Esophagus muscularis mucosa (tissue), 4 donors: ENCODE measurements around the gene TBC1D22A. TPM values are rescaled to one million over a fixed set of nuclear protein-coding genes. Genes with fewer than 3 reads are reported as not detected.
A peak's percentile ranks its signal among the peaks of the same experiment; 100 is the strongest.

Experiments
- DNase-seq: peaks from one replicate; pipeline ENCODE4 v3.0.0-alpha.2; 2017; ENCODE audit errors: extremely low spot score
- H3K27ac ChIP-seq, 4 donors: fragments of 200-600 bp; sonication (generic); replicated peaks in 1 of 4; 1 replicate in 3 of 4; 2 replicates in 1 of 4; pipeline ENCODE4 v1.5.1; 2016 to 2019; ENCODE audit warnings: mild to moderate bottlenecking in 1 of 4
- H3K27me3 ChIP-seq, 4 donors: fragments of 200-600 bp; sonication (generic); one replicate each; pipeline versions ENCODE4 v1.5.1 to v1.6.0; 2016 to 2019
- H3K36me3 ChIP-seq, 4 donors: fragments of 200-600 bp; sonication (generic); one replicate each; pipeline ENCODE4 v1.5.1; 2016 to 2019
- H3K4me1 ChIP-seq, 4 donors: fragments of 200-600 bp; sonication (generic); one replicate each; pipeline ENCODE4 v1.5.1; 2016 to 2019
- H3K4me3 ChIP-seq, 4 donors: fragments of 200-600 bp; sonication (generic); 1 replicate in 2 of 4; 2 replicates in 2 of 4; pipeline ENCODE4 v1.5.1; 2016 to 2019; ENCODE audit warnings: mild to moderate bottlenecking in 4 of 4, moderate library complexity in 1 of 4
- H3K9me3 ChIP-seq, 4 donors: fragments of 200-600 bp; sonication (generic); 1 replicate in 3 of 4; 2 replicates in 1 of 4; pipeline ENCODE4 v1.5.1; 2016 to 2019
- EP300 ChIP-seq: sonication (generic); formaldehyde crosslinking; IDR thresholded peaks from one replicate; pipeline ENCODE4 v1.6.1; 2017; ENCODE audit warnings: antibody characterized with exemption
- POLR2A ChIP-seq: fragments of 450-650 bp; IDR thresholded peaks from one replicate; pipeline ENCODE4 v1.6.1; 2017; ENCODE audit warnings: antibody characterized with exemption, moderate library complexity, mild to moderate bottlenecking, low read depth
- POLR2AphosphoS5 ChIP-seq, 2 donors: sonication (generic); formaldehyde crosslinking; IDR thresholded peaks; one replicate each; pipeline ENCODE4 v1.6.1; 2017; ENCODE audit warnings: antibody characterized with exemption in 2 of 2
- WGBS: methylation state at CpG from one replicate; pipeline ENCODE4 v1.1.5; 2018; 5-methylcytosine and 5-hydroxymethylcytosine counted together
- intact Hi-C: fragments of 100-400 bp; cut with DNase I; formaldehyde crosslinking; loops from one replicate; pipeline ENCODE4 v1.15.1; 2023
- total RNA-seq, 4 donors: library from RNA; depleted of rRNA; stranded (reverse); fragments of >200 nt; gene quantifications; one replicate each; pipeline versions ENCODE4 v1.1.0 to v1.2.1, GENCODE V29; 2016
- TF ChIP-seq, protein P1 (sequence below), 3 experiments: fragments of 200-600 bp in 2 of 3; fragments of 450-650 bp in 1 of 3; sonication (generic) in 2 of 3; IDR thresholded peaks; one replicate each; pipeline ENCODE4 v1.5.1; 2017 to 2019; ENCODE audit warnings: antibody characterized with exemption in 3 of 3, mild to moderate bottlenecking in 2 of 3, moderate library complexity in 1 of 3

TBC1D22A gene
- total RNA-seq, 4 donors from 2014 or later, result 15.2 to 20.7 (median 18.8) TPM

DNA sequence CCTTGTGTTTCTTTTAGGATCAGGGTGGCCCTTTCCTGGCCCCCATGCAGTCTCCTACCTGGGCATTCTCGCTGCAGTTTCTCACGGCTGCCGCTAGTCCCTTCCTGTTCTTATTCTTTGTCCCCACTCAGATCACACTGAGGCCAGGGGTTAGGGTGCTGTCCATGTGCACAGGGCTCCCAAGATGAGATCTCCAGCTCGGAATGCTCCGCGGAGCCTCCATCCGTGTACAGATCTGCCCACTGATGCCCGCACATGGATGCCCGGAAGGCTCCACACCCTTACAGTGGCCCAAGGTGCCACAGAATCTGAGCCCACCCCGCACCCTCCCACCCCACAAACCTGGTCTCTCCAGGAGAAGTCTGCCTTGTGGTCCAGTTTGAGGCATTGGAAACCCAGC, 457.3 kb downstream of the TBC1D22A start:
- Histone ChIP-seq H3K27me3 (peaks cover 0 to 7% (median 0%) of the 10 kb centered on the region in 4 donors), H3K36me3 (no peaks in the 10 kb centered on the region), H3K9me3 (no peaks in the 10 kb centered on the region), H3K4me1 (no peaks in the 10 kb centered on the region), H3K27ac (no peak overlapping the region), H3K4me3 (no peak overlapping the region)
- 91% methylated on average over 10 of the region's 10 CpGs for WGBS
- intact Hi-C loops, result no loop called here
- TF ChIP-seq EP300 (no peak), POLR2A (no peak), POLR2AphosphoS5 (IDR thresholded peaks at IDR 0.05) (no peak)
- TF ChIP-seq, protein P1, sequence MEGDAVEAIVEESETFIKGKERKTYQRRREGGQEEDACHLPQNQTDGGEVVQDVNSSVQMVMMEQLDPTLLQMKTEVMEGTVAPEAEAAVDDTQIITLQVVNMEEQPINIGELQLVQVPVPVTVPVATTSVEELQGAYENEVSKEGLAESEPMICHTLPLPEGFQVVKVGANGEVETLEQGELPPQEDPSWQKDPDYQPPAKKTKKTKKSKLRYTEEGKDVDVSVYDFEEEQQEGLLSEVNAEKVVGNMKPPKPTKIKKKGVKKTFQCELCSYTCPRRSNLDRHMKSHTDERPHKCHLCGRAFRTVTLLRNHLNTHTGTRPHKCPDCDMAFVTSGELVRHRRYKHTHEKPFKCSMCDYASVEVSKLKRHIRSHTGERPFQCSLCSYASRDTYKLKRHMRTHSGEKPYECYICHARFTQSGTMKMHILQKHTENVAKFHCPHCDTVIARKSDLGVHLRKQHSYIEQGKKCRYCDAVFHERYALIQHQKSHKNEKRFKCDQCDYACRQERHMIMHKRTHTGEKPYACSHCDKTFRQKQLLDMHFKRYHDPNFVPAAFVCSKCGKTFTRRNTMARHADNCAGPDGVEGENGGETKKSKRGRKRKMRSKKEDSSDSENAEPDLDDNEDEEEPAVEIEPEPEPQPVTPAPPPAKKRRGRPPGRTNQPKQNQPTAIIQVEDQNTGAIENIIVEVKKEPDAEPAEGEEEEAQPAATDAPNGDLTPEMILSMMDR (IDR thresholded peaks at IDR 0.05), result no peak
- peak; percentile 66 for DNase-seq

DNA sequence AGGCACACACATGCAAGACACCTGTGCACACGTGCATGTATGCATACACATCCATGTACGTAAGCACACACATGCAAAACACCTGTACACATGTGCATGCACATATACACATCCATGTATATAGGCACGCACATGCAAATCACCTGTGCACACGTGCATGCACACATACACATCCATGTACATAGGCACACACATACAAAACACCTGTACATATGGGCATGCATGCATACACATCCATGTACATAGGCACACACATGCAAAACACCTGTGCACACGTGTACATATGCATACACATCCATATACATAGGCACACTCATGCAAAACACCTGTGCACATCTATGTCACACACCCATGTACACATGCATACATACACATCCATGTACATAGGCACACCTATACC, 458.3 kb downstream of the TBC1D22A start:
- Histone ChIP-seq H3K4me1 (no peaks in the 10 kb centered on the region), H3K36me3 (no peaks in the 10 kb centered on the region), H3K9me3 (no peaks in the 10 kb centered on the region), H3K27ac (no peak overlapping the region), H3K27me3 (peaks cover 0 to 7% (median 0%) of the 10 kb centered on the region in 4 donors), H3K4me3 (no peak overlapping the region)
- intact Hi-C loops, result no loop called here
- WGBS, result 96% methylated on average over 5 of the region's 5 CpGs
- TF ChIP-seq EP300 (no peak), POLR2AphosphoS5 (IDR thresholded peaks at IDR 0.05) (no peak), POLR2A (no peak)
- TF ChIP-seq, protein P1 (IDR thresholded peaks at IDR 0.05), result no peak
- peak; percentile 78 for DNase-seq

DNA sequence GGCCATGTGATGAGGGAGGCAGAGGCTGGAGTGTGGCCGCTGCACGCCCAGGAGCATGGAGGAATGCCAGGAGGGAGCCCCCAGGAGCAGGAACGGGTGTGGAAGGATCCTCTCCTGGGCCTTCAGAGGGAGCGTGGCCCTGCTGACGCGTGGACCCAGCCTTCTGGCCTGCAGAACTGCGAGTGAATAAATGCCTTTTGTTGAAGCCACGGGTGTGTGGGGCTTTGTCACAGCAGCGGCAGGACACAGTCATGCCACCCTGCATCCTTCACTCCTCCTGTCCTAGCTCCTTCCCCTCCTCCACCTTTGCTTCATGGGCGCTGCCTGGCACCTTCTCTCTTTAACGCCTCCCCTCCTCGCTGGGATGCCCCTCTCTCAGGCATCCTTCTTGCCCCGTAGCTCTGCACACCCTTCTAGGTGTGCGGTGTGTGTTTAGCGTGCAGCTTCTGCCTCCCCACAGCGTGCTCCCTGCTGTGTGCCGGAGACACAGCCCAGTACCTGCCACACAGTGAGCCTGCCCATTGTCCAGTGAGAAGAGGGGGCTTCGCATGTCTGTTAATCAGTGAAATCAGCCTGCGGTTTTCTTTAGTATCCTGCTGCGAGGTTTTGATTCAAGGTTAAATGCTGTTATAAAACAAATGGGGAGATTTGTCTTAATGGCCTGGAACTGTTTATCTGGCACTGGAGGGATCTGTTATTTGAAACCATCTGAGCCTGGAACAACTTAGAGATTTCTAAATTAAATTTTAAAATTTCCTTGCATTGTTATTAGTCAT, 459.6 kb downstream of the TBC1D22A start:
- intact Hi-C loops, result no loop called here
- Histone ChIP-seq H3K36me3 (no peaks in the 10 kb centered on the region), H3K9me3 (no peaks in the 10 kb centered on the region), H3K27ac (no peak overlapping the region), H3K27me3 (peaks cover 0 to 7% (median 0%) of the 10 kb centered on the region in 4 donors), H3K4me1 (no peaks in the 10 kb centered on the region), H3K4me3 (no peak overlapping the region)
- 73% methylated on average over 20 of the region's 20 CpGs for WGBS
- DNase-seq, result peak; percentile 86
- TF ChIP-seq POLR2AphosphoS5 (IDR thresholded peaks at IDR 0.05) (no peak), EP300 (no peak), POLR2A (no peak)
- TF ChIP-seq, protein P1 (IDR thresholded peaks at IDR 0.05), result no peak

Other genes starting within 250 kb of the TBC1D22A start
- 1 to 10 TPM; 2.5 to 2.7 (median 2.6) TPM for gene CELSR1, start 225.0 kb upstream of the TBC1D22A start, total RNA-seq
- 100 to 1,000 TPM in 1 of 4 donors, 10 to 100 TPM in 3; 20.0 to 126 (median 63.8) TPM for gene GRAMD4, start 142.3 kb upstream of the TBC1D22A start, total RNA-seq
- gene CERK, start 24.4 kb upstream of the TBC1D22A start, total RNA-seq, result 10 to 100 TPM; 37.3 to 51.1 (median 48.0) TPM